GM19351 (cell line): ENCODE measurements around the gene SPEG.
A peak's percentile ranks its signal among the peaks of the same experiment; 100 is the strongest.

Source experiments
- ATAC-seq: cut with Tn5 transposase; IDR thresholded peaks from one replicate; pipeline ENCODE4 v1.9.1; 2021; ENCODE audit warnings: mild to moderate bottlenecking, moderate library complexity; ENCODE audit not compliant: unreplicated experiment

The SPEG gene

DNA sequence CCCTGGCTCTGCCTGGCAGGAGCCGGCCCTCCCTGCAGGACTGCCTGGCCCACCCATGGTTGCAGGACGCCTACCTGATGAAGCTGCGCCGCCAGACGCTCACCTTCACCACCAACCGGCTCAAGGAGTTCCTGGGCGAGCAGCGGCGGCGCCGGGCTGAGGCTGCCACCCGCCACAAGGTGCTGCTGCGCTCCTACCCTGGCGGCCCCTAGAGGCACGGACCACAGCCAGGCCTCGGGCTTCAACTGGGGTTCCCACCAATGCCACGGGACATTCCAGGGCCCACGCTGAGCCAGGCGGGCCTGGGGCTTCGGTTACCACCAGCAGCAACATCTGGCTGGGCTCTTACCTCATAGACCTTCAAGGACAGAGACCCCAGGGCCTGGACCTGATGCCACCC, 57.9 kb downstream of the SPEG start:
- no peak for ATAC-seq

DNA sequence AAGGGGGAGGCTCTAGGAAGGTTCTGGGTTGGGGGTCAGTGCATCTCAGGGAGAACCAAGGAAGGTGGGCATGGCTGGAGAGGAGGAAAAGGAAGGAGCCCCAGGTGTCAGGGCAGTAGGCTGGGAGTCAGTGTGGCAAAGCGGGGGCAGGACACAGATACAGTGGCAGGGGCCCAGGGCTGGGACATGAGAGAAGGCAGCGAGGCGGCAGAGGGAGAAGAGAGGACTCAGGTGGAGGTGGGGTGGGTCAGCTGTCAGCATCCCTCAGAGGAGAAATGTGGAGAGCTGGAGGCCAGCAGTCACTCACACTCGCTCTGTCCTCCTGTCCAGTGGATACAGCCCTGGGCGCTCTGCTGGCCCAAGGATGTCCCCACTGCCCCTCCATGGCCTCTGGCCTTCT, 58.4 kb downstream of the SPEG start:
- ATAC-seq = no peak

DNA sequence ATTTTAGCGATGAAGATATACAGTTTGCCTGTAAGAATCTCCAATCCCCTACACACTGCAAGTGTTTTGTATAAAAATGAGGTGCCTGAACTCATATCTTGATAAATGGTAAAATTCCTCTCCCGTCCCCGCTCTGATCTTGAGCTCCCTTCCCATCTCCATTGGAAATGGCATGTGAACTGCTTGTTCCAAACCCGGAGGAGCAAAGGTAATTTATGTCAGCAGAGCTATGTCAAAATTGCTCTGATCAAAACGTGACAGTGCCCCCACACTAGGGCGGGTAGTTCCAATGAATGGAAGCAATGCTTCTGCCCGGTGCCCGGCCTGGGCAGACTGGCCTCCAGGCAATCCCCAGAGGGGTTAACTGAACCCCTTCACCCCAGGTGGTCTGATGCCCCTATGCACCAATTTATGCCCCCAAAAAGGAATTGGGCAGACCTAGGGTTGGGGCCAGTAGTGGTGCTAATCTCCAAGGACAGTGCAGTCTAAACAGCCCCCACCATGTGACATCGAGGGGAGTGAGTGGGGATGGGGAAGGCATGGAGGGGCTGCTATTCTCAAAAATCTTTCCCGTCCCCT, 60.4 kb downstream of the SPEG start:
- no peak for ATAC-seq

DNA sequence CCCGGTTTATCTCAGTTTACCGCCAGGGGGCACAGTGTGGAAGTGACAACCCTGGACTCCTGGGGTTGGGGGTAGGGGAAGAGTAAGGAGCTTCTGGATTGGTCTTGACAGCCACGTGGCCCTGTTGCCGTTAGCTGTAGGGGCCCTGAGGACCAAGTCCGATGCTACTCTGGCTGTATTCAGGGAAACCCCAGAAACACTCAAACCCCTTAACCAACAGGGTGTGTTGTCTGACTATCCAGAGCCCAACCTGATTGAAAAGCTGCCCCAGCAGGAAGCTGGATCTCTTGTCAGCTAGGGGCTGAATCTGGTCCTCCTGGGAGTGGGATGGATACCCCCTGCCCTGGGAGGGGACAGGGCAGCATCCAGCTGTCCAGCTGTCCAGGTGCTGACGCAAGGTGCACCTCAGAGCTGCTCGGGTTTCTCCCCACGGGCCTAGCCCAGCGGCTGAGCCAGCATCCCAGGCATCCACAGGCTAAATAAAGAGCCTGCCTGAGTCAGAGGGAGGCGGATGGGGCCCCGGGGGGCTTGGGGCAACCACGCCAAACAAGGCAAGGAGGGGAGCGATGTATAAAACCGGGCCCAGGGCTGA, 61.0 kb downstream of the SPEG start:
- peak; percentile 16 for ATAC-seq

DNA sequence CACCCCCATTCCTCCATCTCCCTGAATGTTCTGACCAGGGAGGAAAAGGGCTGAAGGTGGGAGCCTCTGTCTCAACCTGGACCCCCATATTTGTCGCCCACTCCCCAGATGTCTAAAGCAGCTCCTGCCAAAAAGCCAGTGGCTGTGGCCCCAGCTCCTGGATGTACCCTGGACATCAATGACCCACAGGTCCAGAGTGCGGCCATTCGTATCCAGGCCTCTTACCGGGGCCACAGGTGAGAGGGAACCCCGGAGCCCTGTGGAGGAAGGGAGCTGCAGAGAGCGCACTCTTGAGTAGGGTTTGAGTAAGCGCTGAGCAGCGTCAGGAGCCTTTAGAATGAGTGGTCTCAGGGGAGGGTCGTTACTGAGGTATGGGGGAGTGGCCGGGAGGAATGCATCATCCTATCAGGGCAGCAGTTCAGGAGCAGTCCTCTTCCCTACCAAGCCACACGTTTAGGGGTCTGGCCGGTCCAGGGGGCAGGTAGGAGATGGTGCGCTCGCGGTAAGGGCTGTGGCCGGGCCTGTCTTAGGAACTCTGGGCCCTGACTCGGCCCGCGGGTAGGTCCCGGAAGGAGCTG, 61.7 kb downstream of the SPEG start:
- no peak for ATAC-seq

DNA sequence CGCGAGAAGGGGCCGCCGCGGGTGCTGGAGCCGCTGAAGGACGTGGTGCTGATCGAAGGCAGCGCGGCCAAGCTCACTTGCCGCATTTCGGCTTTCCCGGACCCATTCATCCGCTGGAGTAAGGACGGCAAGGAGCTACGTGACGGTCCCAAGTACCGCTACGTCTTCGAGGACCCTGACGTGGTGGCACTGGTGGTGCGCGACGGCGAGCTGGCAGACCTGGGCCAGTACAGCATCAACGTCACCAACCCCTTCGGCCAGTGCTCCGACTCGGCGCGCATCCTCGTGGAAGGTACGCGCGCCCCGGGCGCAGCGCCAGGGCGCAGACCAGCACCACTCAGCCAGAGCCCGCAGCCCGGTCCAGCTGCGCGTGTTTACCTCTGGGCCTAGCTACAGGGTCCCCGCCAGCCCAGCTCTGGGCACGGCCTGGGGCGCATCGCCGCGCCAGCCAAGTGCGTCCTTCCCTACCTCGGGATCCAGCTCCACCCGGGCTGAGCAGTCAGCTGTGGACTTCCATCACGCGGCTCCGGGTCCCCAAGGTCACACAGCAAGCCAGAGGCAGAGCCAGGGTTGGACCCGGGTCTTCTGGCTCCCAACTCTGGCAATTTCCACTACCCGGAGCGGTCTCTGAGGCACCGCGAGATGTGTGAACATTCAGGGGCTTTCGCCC, 62.3 kb downstream of the SPEG start:
- ATAC-seq = no peak

DNA sequence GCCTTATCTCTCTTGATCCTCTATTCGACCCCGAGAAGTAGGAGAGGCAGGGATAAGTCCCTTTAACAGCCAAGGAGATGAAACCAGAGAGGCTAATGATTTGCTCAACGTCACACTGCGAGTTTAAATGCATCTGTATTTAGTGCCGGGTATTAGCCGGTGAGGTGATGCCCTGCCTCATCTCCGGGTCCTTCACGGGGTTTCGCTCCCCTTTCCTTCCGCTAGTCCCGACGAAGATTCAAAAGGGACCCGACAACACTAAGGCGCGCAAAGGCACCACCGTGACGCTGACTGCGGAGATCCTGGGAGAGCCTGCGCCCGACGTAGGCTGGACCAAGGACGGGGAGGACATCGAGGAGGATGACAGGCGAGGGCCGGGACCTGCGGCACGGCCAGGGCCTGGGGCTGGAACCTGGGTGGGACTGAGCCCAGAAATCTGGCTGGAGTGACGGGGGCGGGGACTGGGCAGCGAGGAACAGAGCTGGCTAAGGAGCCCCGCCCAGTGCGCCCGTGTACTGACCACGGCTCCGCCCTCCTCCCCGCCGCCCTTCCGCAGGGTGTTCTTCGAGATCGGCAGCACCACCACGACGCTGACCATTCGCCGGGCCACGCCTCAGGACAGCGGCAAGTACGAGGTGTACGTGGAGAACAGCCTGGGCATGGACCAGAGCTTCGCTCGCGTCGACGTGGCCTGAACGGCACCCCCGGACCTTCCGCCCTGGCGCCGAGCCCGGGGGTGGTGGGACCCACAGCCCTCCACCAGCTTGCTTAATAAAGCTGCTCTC, 63.0 kb downstream of the SPEG start:
- peak; percentile 27 for ATAC-seq

DNA sequence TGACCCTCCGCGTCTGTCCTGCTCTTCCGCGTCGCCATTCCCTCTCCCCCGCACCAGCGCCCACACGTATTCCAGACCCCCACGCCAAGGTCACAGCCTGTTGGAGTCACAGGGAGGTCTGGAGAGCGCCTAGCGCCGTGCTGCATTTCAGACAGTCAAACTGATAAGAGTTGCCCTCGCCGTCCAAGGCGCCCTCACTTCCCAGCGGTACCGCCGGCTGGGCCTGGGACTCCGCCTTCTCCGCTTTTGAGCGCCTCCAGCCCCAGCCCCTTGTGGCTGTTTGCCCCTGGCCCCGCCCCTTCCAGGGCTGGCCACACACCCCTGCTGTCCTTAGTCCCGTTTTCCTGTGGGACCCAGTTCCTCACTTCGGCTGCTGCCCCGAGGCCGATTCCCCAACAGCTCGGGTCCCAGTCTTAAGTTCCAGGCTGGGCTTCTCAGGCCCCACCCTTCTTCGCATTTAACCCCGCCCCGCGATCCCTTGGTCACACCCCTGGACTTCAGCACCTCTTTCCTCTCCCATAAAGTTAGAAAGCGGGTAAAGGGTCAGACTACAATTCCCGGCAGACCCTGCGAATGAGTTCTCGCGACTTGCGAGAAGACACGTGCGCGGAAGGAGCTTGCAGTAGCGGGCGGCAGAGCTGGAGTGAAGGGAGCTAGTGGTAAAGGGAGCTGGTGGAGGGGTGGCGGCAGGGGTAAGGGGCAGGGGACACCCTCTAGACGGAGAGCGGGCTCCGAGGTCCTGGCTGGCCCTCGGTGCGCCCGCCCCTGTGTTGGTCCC, 63.8 kb downstream of the SPEG start, which contains the start of gene GMPPA:
GMPPA (plus strand) TSS at position 612 of the 778 bp plus-strand sequence. CDS start 1,085 bp downstream, outside the sequence.
- ATAC-seq = peak; percentile 89

DNA sequence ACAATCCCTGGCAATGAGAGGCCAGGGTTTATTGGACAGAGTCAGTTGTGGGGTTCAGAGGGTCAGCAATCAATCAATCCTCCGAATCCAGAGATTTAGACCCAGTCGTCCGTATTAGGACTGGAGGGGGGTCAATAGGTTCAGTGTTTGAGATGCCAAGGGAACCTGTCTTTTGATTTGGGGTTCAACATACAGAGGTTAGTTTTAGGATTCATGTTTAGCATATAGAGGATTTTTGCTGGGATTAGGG, 64.3 kb downstream of the SPEG start:
- peak; percentile 4 for ATAC-seq

DNA sequence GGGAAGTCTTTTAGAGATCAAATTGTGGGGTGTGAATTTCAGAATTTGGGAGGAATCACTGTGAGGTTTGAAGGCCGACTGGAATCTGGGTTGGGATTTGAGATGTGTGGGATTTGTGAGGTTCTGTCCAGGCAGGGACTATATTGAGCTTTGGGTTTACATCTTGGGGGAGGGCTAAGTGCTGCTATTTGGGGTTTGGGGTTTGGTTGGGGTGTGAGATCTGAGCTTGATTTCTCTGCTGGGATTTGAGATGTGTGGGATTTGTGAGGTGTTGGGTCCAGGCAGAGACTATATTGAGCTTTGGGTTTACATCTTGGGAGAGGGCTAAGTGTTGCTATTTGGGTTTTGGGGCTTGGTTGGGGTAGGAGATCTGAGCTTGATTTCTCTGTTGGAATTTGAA, 64.9 kb downstream of the SPEG start:
- no peak for ATAC-seq

DNA sequence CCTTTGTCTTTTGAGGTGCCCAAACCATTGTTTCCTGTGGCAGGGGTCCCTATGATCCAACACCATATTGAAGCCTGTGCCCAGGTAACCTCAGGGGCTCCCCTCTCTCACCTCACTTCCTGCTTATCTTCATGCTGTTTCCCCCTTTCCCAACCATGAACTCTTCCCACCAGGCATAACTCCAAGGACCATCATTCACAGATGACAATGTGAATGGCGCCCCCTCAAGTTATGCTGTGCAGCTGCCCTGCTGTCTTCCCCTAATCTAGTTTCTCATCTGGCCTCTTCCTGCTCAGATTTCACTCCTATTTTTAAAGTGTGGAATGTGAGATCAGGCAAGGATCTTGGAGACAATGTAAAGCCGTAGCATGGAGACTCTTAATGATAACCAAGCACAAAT, 65.5 kb downstream of the SPEG start:
- no peak for ATAC-seq

DNA sequence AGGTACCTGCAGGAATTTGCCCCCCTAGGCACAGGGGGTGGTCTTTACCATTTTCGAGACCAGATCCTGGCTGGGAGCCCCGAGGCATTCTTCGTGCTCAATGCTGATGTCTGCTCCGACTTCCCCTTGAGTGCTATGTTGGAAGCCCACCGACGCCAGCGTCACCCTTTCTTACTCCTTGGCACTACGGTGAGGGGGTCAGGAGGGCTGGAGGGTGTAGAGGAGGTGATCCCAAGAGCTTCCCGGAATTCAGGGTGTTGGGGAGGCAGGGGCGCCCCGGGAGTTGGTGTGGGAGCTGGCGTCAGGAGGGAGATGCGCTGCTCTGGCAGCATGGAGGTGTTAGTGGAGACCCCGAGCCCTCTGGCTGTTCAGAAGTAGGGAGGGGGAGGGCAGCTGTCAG, 67.2 kb downstream of the SPEG start:
- ATAC-seq = no peak

DNA sequence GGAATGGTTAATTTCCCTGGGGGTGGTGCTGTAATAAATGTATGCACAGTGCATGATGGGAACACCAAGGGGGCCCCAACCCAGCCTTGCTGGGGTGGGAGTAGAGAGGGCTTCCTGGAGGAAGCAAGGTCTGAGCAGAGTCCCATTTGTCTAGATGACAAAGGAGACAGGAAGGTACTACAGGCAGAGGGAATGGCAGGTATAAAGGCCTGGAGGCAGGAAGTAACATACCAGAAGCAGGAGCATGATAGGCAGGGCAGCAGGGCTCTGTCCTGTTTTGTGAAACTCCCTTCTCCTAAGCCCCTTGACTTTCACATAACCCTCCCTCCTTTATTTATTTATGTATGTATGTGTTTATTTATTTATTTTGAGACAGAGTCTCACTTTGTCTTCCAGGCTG, 68.0 kb downstream of the SPEG start:
- no peak for ATAC-seq

DNA sequence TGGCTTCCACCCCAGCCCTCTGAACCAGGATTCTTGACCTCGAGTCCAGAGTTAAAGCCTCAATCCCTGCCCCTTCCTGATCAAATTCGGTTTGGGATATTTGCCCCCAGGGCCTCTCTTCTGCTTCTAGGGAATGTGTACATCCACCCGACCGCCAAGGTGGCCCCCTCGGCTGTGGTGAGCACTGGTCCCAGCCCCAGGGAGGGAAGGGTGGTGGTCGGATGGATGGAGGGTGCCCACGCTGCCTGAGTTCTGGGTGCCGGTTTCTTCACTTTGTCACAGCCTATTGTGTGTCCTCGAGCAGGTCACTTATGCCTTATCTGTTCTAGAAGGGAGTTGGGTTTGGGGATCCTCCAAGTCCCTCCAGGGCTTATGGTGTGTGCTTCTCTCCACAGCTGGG, 70.9 kb downstream of the SPEG start:
- no peak for ATAC-seq

DNA sequence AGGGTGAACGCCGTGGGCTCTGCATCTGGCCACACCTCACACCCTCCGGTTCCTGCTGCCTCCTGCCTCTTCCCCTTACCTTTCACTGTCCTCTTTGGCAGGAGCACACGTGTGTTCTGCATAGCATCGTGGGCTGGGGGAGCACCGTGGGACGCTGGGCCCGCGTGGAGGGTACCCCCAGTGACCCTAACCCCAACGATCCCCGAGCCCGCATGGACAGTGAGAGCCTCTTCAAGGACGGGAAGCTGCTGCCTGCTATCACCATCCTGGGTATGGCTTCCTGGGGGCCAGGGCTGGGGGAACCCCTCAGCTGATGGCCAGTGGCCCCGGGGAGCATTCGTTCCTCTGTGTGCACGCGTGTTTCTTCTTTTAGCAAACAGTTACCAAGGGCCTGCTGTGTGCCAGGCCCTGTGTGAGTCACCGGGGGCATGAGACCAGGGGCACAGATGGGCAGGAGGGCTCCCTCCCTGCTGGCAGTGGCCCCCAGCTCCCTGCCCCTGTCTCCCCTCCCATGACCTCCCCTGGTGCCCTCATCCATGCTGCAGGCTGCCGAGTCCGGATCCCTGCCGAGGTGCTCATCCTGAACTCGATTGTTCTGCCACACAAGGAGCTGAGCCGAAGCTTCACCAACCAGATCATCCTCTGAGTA, 71.6 kb downstream of the SPEG start:
- ATAC-seq = no peak

DNA sequence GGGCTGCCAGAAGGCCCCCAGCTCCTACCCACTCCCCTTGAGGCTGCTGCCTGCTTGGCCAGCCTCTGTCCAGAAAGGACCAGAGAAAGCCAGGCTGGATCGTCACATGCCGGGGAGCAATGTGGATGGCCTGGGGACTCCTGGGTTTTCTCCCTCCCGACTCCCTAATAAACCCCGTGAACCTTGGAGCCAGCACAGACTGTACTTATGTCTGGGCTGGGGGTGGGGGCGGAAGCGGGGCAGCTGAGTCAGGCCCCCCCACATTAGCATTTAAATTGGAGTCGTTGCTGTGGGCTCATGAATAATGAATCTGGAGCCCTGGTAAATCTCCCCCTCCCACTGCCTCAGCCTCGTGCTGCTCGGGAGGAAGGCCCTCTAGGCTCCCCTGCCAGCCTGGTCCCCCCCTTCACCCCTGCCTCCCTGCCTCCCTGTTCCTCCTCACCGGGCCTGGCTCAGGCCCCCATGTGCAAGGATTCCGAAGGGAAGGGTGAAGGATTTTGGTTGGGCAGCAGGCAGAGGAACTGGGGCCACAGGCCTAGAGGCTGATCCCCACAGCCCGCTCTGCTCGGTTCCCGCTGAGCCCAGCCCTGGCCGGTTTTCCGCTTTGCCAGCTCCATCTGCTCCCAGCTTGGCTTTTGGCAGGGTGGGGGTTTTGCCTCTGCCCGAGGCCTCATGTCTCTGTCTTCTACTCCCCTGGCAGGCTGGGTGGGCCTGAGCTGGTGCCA, 72.3 kb downstream of the SPEG start:
- no peak for ATAC-seq

DNA sequence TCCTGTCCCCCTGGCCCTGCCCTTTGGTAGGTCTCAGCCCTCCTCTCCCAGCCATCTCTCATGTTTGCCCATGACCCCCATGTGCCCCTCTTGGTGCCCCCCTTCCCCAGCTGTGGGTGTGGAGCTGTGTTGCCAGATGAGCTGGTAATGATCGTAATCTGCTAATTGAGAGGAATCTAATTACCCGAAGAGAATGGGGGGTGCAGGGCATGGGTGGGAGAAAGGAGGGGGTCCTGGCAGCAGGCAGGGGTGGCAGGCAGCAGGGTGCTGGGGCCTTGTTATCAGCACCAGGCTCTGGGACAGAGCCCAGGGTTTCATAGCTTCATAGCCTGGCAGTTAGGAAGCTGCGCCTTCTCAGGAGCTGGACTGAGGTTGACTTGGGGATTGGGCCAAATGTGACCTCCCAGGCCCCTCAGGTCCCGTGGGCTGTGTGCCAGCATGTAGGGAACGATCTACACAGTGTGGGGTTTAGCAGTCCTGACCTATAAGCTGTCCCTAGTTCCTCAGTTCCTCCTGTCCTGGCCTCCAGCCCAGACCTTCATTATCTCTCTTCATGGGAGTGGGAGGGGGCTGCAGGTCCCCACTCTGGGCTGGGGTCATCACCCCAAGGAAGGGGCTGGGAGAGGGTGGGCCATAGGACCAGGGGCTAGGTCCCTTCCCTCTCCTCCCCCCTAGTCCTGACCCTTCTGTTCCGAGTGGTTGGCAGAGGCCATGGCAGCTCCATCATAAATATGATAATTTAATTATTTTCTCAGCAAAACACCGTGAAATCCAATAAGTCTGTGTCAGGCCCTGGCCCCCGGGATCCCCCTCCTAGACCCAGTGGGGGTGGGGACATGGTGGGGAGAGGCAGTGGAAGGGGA, 73.2 kb downstream of the SPEG start:
- no peak for ATAC-seq

DNA sequence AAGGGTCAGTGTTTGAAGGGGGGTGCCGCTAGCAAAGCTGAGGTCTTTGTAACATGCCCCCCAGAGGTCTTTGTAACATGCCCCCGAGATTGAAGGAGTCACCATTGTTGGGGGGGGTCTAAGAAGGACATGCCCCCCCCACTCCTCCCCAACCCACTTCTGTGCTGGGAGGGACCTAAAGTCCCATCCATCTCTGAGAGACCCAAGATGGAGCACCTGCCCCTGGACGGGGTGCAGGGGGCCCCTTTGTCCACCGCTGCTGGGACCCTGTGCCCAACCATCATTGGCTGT, 73.7 kb downstream of the SPEG start:
- ATAC-seq = no peak
